Body of pancreas (tissue), 4 donors: ENCODE measurements around the gene TSHZ2.

Source experiments
- POLR2A ChIP-seq, 3 donors: fragments of 450-650 bp; IDR thresholded peaks; one replicate each; pipeline ENCODE4 v1.6.1; 2016; ENCODE audit warnings: antibody characterized with exemption in 3 of 3, mild to moderate bottlenecking in 2 of 3
- TF ChIP-seq, protein P1 (sequence below), 7 experiments: fragments of 450-650 bp in 4 of 7; fragments of 200-600 bp in 3 of 7; sonication (generic) in 3 of 7; IDR thresholded peaks; one replicate each; pipeline ENCODE4 v1.5.1; 2016 to 2019; ENCODE audit warnings: antibody characterized with exemption in 7 of 7

GRCh38 chr20:53331151-53331973, 359.2 kb downstream of the TSHZ2 start:
- TF ChIP-seq, protein P1, sequence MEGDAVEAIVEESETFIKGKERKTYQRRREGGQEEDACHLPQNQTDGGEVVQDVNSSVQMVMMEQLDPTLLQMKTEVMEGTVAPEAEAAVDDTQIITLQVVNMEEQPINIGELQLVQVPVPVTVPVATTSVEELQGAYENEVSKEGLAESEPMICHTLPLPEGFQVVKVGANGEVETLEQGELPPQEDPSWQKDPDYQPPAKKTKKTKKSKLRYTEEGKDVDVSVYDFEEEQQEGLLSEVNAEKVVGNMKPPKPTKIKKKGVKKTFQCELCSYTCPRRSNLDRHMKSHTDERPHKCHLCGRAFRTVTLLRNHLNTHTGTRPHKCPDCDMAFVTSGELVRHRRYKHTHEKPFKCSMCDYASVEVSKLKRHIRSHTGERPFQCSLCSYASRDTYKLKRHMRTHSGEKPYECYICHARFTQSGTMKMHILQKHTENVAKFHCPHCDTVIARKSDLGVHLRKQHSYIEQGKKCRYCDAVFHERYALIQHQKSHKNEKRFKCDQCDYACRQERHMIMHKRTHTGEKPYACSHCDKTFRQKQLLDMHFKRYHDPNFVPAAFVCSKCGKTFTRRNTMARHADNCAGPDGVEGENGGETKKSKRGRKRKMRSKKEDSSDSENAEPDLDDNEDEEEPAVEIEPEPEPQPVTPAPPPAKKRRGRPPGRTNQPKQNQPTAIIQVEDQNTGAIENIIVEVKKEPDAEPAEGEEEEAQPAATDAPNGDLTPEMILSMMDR (IDR thresholded peaks at IDR 0.05), result no peak
- TF ChIP-seq POLR2A (IDR thresholded peaks at IDR 0.05), result no peak
